GM12872 (cell line): ENCODE results near the gene NT5C1B.

Source experiments
- CTCF ChIP-seq: IDR thresholded peaks from 3 replicates; pipeline ENCODE4 v1.5.1; 2011; ENCODE audit warnings: low read depth, mild to moderate bottlenecking, low read length, moderate library complexity; ENCODE audit not compliant: insufficient read depth

NT5C1B gene

GRCh38 chr2:18514526-18515461 lies 74.6 kb downstream of the NT5C1B start:
- TF ChIP-seq CTCF: no peak
